GM12892 (cell line): Measurements from ENCODE around the gene STAT5A.

ENCODE experiments used
- POLR2A ChIP-seq: IDR thresholded peaks from 2 replicates; pipeline ENCODE4 v1.6.1; 2011; ENCODE audit warnings: low read depth, low read length, control low read depth
- POLR2AphosphoS5 ChIP-seq: IDR thresholded peaks from 2 replicates; pipeline ENCODE4 v1.6.1; 2011; ENCODE audit warnings: low read depth, low read length, control low read depth

GRCh38 chr17:42270596-42270995 lies 17.7 kb upstream of the STAT5A start:
- TF ChIP-seq POLR2A: no peak
- no peak for TF ChIP-seq POLR2AphosphoS5
